ENCODE measurements around the gene USP49. TPM values are rescaled to one million over a fixed set of nuclear protein-coding genes. Genes with fewer than 3 reads are reported as not detected.

USP49 gene
- total RNA-seq, 1 experiment from 2014 or later = 6.9 TPM

- Histone ChIP-seq H3K27me3 (ENCODE audit: insufficient read depth, low read length) (no peaks in the 10 kb centered on the region), H2AFZ (ENCODE audit: low read depth, low read length, poor library complexity, severe bottlenecking) (no peak overlapping the region), H3K36me3 (ENCODE audit: control insufficient read depth in 1 of 2, insufficient read depth in 2 of 2, low read length in 2 of 2) (peaks cover 21% of the 10 kb centered on the region in 2 experiments), H3K79me2 (ENCODE audit: insufficient read depth, low read length) (peaks cover 30% of the 10 kb centered on the region), H3K4me3 (replicated peaks in 1 of 2; ENCODE audit: low read depth in 1 of 2, low read length in 2 of 2) (peak overlapping the region; percentile 67 to 98), H3K9me3 (ENCODE audit: control insufficient read depth in 1 of 2, insufficient read depth in 1 of 2, low read depth in 1 of 2, low read length in 2 of 2) (no peaks in the 10 kb centered on the region), H3K4me2 (ENCODE audit: low read length) (peak overlapping the region; percentile 87), H3K9ac (ENCODE audit: low read length) (peak overlapping the region; percentile 98), H3K9me2 (ENCODE audit: insufficient read depth) (no peaks in the 10 kb centered on the region), H3K27ac (ENCODE audit: low read depth, low read length) (peak overlapping the region; percentile 84), H4K20me1 (ENCODE audit: insufficient read depth) (no peaks in the 10 kb centered on the region), H3K4me1 (ENCODE audit: control insufficient read depth in 1 of 2, insufficient read depth in 2 of 2, low read length in 2 of 2) (peaks cover 8 to 18% of the 10 kb centered on the region in 2 experiments)
- intact Hi-C loops (cut with micrococcal nuclease) = loop anchor here (1.0 to 10.0 kb wide), 4 partner anchors 135 to 428 kb away; partner anchors contain the start of genes BYSL, MED20 and MRPS10
- peak; percentile 23 for DNase-seq (ENCODE audit: low read depth, low spot score)
- ChIA-PET CTCF (interaction anchor here (0.6 to 3.3 kb wide), 16 partner anchors 8 to 1112 kb away, joined by 3 to 31 read pairs (median 4); partner anchors contain the start of genes BYSL, CCND3, MED20 and TAF8), POLR2A (interaction anchor here (0.7 to 2.6 kb wide), 5 partner anchors 16 to 264 kb away, joined by 3 to 10 read pairs (median 5); partner anchors contain the start of genes BYSL, MED20 and TAF8), RAD21 (ENCODE audit: low non-redundant PET in 1 of 2, low total read pairs in 2 of 2, uncharacterized antibody in 2 of 2, unreplicated experiment in 2 of 2) (no interaction called here)
- TF ChIP-seq POLR2A (IDR thresholded peaks at IDR 0.05; ENCODE audit: borderline replicate concordance, extremely low read depth, insufficient read depth, insufficient read length) = peak; percentile 38
- TF ChIP-seq EGR1 (IDR thresholded peaks at IDR 0.05; ENCODE audit: low read depth) = no peak
- peak in 2 of 3 experiments; percentile 61 to 75; a peak in 4 of 6 replicates for TF ChIP-seq CTCF (IDR thresholded peaks at IDR 0.05 in 2 of 3, conservative IDR thresholded peaks at IDR 0.05 in 1 of 3; ENCODE audit: borderline replicate concordance in 1 of 3, insufficient read depth in 1 of 3, low read depth in 2 of 3, low read length in 2 of 3)
- peak; percentile 82 for ATAC-seq
- TSS peak; percentile 83 for BruUV-seq (replicated peaks)
These were observed 108.5 kb downstream of the USP49 start for GRCh38 chr6:41786451-41787218.

All from HCT116 (cell line).